Bone marrow (tissue), 2 donors: ENCODE measurements around the gene SPNS1.
"Not testable (repeated sequence)": the region's sequence is repeated elsewhere in the genome, so short reads cannot be mapped to it uniquely, and the experiment has no call there.

Experiments used
- DNase-seq, 2 donors: peaks; one replicate each; lab custom pipeline; 2025; lab: John Stamatoyannopoulos, UW

Gene SPNS1

DNA sequence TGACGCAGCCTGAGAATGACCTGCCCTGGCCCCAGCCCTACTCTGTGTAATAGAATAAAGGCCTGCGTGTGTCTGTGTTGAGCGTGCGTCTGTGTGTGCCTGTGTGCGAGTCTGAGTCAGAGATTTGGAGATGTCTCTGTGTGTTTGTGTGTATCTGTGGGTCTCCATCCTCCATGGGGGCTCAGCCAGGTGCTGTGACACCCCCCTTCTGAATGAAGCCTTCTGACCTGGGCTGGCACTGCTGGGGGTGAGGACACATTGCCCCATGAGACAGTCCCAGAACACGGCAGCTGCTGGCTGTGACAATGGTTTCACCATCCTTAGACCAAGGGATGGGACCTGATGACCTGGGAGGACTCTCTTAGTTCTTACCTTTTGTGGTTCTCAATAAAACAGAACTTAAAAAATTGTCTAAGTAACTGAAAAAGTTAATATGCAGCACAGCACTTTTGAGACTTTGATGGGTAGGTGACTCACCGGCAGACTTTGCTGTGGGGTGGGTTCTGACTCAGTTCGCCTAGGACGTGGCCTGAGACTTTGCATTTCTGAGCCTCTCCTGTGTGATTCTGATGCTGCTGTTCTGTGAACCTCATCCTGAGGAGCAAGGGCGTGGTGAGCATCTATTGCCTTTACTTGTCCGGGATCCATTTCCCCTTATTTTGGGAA lies 15.9 kb downstream of the SPNS1 start:
- no peak for DNase-seq

- DNase-seq = no peak
These were observed 17.1 kb downstream of the SPNS1 start for GRCh38 chr16:28991687-28992086.

GRCh38 chr16:28992496-28992895 lies 17.9 kb downstream of the SPNS1 start:
- DNase-seq = no peak

- DNase-seq = no peak
These were observed 24.3 kb downstream of the SPNS1 start for GRCh38 chr16:28998837-28999236.

- DNase-seq = no peak
These were observed 25.0 kb downstream of the SPNS1 start for GRCh38 chr16:28999577-28999976.

DNA sequence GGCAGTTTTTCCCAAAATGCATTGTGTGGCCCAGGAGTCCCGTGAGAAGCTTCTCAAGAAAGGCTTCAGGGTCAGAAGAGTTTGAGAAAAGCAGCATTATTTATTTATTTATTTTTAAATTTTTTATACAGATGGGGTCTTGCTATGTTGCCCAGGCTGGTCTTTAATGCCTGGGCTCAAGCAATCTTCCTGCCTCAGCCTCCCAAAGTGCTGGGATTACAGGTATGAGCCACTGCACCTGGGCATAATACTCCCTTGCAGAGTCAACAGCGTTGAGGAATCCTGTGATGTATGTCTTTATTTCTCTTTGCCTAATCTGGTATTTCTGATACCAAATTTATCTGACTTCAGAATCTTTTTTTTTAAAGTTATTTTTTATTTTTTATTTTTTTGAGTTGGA lies 25.4 kb downstream of the SPNS1 start:
- no peak for DNase-seq

DNA sequence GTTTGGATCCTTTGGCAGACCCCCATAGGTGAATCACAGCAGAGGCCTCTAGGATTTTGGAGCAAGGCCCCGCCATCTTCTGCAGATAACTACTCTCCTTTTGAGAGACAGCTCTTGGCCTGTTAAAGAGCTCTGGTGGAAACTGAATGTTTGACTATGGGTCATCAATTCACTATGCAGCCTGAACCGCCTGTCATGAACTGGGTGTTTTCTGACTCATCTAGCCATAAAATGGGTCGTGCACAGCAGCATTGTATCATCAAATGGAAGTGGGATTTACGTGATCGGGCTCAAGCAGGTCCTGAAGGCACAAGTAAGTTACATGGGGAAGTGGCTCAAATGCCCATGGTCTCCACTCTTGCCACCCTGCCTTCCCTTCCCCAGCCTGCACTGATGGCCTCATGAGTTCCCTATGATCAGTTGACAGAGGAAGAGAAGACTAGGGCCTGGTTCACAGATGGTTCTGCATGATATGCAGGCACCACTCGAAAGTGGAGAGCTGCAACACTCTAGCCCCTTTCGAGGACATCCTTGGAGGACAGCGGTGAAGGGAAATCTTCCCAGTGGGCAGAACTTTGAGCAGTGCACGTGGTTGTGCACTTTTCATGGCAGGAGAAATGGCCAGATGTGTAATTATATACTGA lies 30.0 kb downstream of the SPNS1 start:
- not testable (repeated sequence) for DNase-seq

DNA sequence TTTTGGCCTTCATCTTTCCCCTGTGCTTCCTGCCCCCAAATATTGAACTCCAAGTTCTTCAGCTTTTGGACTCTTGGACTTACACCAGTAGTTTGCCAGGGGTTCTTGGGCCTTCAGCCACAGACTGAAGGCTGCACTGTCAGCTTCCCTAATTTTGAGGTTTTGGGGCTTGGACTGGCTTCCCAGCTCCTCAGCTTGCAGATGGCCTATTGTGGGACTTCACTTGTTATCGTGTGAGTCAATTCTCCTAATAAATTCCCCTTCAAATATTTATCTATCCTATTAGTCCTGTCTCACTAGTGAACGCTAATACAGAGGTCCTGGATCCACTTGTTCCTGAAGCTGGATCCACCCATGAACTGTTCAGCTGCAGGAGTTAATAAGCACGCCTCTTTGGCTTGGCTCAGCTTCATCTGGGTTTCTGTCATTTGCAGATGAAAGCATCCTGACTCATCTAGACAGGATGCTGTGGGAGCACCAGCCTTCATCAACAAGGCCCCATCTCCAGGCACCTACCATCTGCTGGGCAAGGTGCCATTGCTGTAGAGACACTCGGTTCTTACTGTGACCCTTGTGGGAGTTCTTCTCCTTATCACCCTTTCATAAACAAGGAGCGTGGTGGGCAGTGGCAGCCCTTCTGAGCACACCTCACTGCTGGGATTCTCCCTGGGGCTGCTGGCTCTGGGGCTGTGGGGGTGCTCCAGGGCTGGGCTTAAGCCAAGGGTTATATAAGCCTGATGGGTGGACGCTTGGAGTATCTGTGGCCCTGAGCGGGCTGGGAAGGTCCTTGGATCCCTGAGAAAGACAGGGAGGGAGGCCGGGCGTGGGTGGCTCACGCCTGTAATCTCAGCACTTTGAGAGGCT lies 33.4 kb downstream of the SPNS1 start:
- peak in 1 of 2 donors; percentile 94 for DNase-seq

DNA sequence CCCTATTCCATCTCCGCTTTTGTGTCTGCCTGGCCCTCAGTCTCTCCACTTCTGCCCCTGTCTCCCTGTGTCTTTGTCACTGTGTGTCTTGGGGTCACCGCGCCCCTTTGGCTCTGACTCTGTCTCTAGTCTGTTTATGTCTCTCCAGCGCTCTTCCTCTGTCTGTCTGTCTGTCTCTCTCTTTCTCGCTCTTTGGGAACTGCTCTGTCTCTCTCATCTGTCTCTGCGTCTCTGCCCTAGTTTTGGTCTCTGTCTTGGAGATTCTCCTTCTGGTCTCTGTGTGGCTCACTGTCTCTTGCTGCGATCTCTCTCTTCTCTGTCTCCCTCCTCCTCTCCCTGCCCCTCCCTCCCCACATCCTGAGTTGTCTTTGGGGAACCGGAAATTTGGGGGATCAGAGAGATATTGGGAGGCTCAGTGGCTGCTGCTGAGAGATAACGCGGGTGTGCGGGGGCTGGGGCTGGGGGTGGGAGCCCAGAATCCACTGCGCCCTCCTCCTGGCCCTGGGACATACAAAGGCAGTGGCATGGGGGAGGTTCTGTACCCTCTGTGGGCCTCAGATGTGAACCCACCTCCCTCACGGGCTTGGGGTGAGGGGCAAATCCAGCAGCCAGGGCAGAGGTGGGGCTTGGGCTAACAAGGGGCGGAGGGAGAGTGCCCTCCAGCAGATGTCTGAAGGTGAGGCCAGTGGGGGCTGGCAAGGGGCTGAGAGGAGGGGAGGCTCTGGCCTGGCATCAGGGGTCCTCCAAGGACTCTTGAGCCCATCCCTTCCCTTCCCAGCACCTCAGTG lies 34.7 kb downstream of the SPNS1 start:
- peak in 1 of 2 donors; percentile 97 for DNase-seq

DNA sequence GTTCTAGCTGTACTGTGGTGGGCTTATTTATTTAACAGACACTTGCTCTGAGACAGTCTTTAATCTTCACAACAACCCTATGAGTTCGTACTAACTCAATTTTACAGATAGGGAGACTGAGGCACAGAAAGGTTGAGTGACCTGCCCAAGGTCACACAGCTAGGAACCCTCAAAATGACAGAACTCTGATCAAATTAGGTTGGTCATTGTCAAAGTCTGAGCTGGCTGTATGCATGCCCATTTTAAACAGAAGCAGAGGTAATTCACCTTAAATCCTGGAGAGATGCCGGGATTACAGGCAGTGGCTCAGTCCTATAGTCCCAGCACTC lies 35.2 kb downstream of the SPNS1 start:
- no peak for DNase-seq

GRCh38 chr16:29011112-29011511 lies 36.5 kb downstream of the SPNS1 start:
- DNase-seq = no peak

GRCh38 chr16:29011851-29012250 lies 37.3 kb downstream of the SPNS1 start:
- no peak for DNase-seq

DNA sequence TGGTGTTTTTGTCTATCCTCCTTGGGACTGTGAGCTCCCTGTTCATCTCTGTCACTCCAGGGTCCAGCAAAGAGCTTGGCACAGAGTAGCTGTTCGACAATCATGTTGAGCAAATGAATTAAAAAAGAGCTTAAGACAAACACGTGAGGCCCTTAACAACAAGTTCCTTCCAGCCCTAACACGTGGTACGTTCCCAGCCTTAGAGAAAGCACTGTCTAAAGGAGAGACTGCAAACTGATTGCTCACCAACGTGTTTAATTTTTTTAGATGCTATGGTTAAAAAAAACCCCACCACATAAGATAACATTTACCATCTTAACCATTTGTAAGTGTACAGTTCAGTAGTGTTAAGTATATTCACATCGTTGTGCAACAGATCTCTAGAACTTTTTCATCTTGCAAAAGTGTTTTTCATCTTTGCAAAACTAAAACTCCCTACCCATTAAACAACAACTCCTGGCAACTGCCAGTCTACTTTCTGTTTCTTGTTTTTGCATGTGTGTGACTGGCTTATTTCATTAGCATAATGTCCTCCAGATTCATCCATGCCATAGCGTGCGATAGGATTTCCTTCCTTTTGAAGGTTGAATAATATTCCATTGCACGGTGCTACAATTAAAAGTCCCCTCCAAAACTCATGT lies 38.5 kb downstream of the SPNS1 start:
- peak in 1 of 2 donors; percentile 34 for DNase-seq

- DNase-seq = no peak
These were observed 40.0 kb downstream of the SPNS1 start for GRCh38 chr16:29014561-29015069.

- no peak for DNase-seq
These were observed 47.6 kb downstream of the SPNS1 start for GRCh38 chr16:29022196-29022595.

DNA sequence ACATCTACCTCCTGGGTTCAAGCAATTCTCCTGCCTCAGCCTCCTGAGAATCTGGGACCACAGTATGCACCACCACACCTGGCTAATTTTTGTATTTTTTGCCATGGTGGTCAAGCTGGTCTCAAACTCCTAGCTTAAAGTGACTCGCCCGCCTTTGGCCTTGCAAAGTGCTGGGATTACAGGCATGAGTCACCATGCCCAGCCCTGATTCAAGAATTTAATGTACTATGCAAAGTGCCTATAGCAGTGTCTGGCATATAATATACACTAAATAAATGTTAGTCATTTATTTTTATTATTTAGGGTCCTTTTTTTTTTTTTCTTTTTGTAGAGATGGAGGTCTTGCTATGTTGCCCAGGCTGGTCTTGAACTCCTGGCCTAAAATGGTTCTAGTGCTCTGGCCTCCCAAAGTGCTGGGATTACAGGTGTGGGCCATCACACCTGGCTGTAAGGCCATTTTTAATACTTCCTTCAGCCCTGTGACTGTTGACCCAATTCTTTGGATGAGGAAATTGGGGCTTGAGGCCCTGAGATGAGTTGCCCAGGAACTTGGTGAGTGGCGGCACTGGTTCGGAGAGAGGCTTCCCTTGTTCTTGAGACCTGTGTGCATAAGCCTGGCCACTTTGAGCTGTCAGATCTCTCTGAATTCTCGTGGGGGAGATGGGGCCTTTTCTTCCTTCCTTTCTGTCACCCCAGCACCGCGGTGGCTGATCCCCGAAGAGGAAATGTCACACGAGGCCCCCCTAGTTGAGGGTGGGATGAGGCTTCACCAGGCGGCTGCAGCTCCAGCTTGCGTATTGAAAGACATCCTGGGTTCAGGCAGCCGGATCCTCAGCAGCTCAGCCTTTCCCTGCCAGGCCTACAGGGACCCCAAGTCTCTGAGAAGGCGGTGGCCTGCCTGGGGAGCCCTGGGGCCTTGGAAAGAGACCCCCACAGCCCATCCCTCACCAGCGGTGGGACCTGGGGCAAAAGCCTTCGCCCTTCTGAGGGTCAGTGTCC lies 49.0 kb downstream of the SPNS1 start:
- peak in 1 of 2 donors; percentile 77 for DNase-seq

DNA sequence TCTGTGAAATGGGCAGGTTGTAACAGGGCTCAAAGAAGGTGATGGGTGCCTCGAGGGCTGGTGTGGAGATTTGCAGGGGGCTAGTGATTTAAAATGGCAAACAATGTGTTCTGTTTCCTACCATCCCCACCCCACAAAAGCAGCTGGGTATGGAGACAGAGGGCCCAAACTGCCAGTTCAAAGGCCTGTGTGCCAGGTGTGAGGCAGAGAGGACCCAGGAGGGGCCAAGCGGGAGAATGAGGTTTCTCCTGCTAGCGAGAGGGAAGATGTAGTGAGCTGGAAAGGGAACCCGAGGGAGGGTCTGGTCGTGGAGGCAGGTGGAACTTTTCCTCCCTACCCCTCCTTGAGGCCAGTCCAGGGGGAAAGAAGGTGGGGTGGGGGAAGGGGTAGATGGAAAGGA lies 49.7 kb downstream of the SPNS1 start:
- no peak for DNase-seq

DNA sequence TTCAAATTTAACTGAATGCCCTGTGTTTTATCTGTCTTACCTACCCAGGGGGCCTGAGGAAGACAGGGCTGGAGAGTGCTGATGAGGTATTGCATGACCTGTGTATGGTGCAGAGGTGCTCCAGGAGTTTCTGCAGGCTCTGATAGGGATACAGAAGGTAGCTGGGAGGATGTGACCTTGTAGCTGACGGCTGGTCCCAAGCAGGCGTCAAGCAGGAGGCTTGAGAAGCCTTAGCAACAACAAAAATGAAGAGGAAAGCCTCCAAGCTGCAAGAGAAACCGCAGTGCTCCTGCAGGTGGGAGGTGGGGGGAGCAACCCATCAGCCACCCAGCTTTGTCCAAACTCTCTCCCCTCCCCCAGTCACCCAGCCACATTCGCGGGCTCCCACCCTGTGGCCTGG lies 50.6 kb downstream of the SPNS1 start:
- no peak for DNase-seq

GRCh38 chr16:29025735-29026134 lies 51.2 kb downstream of the SPNS1 start:
- DNase-seq = no peak

DNA sequence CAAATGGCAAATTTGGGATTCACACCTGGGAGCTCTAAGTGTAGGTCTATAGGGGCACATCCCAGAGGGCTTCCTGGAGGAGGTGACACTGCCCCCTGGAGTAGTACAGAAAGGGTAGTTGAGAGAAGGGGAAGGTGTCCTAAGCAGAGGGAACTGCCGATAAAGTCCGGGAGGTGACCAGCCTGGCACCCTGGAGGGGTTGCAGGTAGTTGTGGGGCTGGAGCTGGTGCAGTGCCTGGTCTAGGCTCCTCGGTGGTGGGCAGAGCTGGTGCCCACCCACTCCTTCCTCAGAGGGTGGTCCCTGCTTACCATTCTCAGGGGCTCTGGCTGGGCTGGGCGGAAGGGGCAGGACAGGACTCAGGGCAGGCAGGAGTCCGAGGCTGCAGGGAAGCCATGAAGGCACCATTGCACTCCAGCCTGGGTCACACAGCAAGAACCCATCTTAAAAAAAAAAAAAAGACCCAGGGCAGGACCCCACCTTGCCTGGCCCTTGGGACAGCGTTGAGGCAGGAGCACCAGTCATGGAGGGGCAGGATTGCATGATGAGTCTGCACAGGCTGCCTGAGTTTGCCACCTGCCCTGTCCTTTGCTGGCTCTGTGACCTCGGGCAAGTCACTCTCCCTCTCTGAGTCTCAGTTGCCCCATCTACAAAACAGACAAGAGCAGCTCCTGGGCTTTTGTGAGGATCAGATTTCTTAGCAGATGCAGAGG lies 54.0 kb downstream of the SPNS1 start:
- no peak for DNase-seq
